Dermis blood vessel endothelial cell (primary cell): ENCODE measurements around the gene BCL2L1. TPM values are rescaled to one million over a fixed set of nuclear protein-coding genes. Genes with fewer than 3 reads are reported as not detected.

Source experiments
- DNase-seq: peaks from one replicate; pipeline ENCODE4 v3.0.0; 2010
- total RNA-seq: library from RNA; depleted of rRNA; stranded (reverse); fragments of >200 nt; gene quantifications from 2 replicates; pipeline ENCODE4 v1.2.3, GENCODE V29; 2014

The BCL2L1 gene
- total RNA-seq, 1 donor from 2014 or later = 46.1 TPM

DNA sequence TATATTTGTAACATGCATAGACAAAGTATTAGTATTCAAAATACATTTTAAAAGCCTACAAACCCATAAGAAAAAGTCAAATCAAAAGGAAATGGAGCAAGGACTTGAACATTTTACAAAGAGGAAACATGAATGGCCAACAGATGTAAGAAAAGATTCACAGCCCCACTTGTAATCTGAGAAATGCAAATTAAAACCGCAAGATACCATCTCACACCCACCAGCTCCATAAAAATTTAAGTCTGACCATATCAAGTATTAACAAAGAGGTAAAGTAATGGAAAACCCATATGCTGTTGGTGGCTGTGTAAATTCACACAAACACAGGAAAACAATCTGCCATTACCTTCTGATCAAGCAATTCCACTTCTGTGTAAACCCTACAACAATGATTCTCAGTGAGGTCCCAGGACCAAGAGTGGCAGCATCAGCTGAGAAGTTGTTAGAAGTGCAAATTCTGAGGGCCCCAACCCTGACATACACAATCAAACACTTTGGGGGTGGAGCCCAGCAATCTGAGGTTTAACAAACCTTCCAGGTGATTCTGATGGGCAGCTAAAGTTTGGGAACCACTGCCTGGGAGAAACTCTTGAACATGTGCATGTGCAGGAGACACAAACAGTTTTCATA lies 30.9 kb downstream of the BCL2L1 start:
- no peak for DNase-seq

DNA sequence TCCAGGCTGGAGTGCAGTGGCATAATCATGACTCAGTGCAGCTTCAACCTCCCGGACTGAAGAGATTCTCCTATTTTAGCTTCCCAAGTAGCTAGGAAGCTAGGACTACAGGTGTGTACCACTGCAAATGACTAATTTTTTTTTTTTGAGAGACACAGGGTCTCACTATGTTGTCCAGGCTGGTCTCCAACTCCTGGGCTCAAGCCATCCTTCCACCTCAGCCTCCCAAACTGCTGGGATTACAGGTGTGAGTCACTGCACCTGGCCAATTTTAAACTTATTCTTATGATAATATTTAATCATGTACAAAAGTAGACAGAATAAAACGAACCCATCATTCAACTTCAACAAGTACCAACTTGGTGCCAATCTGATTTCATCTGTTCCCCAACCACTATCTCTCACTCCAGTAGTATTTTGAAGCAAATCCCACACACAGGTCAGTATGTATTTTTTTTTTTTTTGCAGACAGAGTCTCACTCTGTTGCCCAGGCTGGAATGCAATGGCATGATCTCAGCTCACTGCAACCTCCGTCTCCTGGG lies 32.5 kb downstream of the BCL2L1 start:
- no peak for DNase-seq

- no peak for DNase-seq
Measured at GRCh38 chr20:31689141-31689540, 33.5 kb downstream of the BCL2L1 start.

GRCh38 chr20:31687777-31688176 lies 34.9 kb downstream of the BCL2L1 start:
- no peak for DNase-seq

DNA sequence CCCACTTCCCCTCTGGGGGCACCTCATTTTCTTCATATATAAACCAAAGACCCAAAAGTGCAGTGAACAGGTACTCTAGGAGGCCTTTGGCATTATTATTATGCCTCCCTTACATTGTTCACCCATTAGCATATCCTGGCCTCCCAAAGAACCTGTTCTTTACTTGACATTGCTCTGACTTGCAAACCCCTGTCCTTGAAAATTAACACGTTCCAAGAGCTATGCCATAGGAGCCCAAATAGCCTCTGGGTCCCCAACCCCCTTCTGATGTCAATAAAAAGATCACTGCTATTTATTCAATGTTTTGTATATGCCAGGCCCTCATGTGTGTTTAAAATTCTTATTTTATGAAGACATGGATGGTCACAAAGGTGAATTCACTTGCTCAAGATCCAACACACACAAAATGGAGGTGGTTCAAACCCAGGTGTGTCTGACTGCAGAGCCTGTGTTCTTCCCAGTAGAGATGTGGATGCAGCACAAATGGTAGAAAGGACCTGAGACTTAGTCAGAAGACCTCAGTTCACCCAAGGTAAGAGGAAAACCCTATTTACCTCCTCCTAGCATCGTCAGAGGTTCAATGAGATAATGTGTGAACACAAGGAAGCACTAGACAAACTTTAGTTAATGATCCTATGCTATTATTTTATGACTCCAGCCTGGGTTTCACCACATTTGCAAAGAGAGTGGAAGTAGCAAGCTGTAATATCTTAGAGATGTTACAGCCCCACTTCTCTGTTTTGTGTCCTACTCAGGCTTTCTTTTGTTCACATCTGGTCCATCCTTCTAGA lies 36.6 kb downstream of the BCL2L1 start:
- DNase-seq = no peak

GRCh38 chr20:31684153-31685015 lies 38.3 kb downstream of the BCL2L1 start:
- peak; percentile 45 for DNase-seq

DNA sequence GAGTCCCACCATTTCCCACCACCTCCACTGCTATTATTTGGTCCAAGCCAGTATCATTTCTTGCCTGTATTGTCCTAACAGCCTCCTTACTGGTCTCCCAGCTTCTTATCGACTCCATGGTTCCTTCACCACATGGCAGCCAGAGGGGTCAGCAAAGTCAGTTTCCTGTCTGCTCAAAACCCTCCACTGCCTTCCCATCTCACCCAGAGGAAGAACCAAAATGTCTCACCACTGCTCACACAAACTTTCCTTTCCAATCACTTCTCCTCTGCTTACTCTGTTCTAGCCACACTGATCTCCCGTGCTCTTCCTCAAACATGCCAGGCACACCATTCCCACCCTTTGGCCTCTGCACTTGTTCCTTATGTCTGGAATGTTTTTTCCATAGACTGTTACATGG lies 39.7 kb downstream of the BCL2L1 start:
- no peak for DNase-seq

DNA sequence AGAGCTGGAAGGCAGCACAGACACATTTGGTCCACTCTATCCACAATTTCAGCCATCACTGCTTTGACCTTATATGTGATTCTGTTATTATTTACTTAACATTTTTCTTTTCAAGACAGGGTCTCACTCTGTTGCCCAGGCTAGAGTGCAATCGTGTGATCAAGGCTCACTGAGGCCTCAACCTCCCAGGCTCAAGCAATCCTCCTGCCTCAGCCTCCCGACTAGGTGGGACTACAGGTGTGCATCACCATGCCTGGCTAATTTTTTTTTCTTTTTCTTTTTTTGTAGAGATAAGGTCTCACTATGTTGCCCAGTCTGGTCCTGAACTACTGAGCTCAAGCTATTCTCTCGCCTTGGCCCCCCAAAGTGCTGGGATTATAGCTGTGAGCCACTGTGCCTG lies 40.3 kb downstream of the BCL2L1 start:
- DNase-seq = no peak

DNA sequence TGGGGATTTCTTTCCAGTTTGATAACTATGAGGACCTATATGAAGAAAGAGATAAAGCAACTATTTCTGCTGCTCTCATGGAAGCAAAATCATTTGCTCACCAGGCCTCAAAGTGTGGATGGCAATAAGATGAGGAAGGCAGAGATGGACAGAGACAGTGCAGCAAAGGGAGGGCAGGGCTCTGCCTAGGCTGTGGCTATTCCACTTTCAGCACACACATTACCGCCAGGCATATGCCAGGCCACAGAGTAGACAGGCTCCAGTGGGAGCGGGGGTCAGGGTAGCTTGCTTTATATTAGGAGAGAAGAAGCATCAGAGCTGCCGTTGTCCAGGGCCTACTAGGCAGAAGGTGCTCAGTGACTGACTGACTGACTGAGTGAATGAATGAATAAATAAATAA lies 40.9 kb downstream of the BCL2L1 start:
- no peak for DNase-seq

DNA sequence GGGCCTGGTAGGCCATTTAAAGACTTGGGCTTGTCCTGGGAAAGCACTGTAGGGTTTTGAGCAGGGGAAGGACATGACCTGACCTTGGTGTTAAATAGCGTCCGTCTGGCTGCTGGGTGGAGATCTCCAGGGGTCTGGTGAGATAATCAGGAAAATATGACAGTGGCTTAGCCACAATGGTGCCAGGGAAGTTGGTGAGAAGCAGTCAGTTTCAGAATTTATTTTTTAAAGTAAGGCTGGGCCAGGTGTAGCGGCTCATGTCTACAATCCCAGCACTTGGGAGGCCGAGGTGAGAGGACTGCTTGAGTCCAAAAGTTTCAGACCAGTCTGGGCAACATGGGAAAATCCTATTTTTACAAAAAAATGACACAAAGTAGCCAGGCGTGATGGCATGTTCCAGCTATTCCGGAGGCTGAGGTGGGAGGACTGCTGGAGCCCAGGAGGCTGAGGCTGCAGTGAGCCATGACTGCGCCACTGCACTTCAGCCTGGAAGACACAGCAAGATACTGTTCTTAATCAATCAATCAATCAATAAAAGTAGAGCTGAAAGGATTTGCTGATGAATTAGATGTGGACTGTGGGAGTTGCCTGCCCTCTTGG lies 41.4 kb downstream of the BCL2L1 start:
- no peak for DNase-seq

GRCh38 chr20:31680286-31681127 lies 42.2 kb downstream of the BCL2L1 start:
- no peak for DNase-seq

DNA sequence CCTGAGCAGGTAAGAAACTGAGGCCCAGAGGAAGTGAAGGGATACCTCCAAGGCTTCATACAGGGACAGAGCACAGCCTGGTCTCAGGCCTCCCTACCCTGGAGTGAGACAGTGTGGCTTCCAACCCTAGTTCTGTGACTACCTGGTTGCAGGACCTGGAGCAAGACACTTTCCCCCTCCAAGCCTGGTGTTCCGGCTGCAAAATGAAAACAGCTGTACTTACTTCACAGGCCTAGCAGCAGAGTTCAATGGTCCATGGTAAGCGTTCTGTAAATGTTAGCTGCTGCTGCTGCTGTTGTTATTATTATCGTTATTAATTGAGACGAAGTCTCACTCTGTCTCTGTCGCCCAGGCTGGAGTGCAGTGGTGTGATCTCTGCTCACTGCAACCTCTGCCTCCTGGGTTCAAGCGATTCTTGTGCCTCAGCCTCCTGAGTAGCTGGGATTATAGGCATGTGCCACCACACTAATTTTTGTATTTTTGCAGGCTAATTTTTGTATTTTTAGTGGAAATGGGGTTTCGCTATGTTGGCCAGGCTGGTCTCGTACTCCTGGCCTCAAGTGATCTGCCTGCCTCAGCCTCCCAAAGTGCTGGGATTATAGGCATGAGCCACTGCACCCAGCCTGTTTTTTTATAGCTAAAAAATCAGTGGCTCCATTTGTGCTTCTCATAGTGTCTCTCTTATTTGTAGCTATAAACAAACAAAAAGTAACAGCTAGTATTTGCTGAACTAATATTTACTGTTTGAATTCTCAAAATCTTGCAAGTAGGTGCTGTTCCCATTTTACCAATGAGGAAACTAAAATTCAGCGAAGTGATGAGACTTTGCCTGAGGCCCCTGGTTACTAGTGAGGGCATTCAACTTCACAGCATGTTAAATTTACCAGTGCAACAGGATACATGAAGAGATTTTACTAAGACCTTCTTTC lies 43.0 kb downstream of the BCL2L1 start:
- no peak for DNase-seq

DNA sequence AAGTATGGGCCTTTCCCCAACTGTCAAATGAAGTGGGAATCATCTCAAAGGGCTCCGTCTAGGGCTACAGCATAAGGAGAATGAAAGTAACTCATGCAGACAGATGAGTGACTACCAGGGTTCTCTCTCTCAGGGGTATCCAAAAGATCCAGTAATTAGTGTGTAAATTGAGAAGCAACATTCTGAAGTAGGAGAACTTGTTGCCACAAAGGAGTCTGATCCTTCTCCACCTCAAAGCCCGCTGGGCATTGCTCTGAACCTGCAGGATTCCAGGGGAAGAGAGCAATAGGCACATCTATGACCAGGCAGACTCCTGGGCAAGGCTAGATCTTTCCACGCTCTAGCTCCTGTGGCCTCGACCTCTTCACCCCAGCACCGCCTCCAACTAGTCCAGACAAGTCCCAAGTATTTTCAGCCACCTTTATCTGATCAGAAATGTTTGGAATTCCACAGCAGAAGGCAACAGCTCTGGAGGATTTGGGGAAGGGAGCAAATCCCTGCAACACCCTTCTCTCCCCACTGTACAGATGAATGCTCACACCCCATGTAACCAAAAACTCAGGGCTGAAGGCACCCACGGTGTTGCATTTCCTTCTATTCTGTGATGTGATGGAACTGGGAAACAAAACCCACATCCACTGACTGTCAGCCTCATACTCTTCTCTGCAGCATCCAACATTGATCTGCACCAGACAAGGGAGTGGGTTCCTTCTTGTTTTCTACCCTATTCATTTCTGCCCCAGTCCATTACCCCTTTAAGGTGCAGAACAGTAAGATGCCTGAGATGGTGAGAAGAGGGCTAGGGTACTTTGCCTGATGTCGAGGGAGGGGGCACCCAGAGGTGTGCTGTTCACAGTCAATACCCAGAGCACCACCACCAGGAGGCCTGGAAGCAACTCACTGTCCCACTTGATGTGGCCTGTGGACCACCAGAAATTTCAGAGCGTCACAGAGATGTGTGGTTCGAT lies 44.0 kb downstream of the BCL2L1 start:
- no peak for DNase-seq

GRCh38 chr20:31677553-31678260 lies 45.0 kb downstream of the BCL2L1 start:
- no peak for DNase-seq

DNA sequence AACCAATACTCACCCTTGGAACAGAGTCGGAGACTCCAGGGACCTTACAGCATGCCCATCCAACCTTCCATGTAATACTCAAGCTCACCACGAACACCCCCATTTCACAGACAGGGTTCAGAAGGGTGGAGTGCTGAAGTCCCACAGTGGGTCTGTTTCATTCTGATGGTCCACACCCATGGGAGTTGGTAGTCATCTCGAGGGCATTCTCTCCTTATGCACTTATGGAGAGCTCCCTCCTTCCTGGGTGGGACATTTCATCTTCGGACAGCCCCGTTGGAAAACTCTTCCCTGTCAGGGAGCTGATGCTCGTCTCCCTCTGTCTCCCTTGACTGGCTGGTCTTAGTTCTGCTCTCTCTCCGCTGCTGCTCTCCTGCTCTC lies 46.1 kb downstream of the BCL2L1 start:
- DNase-seq = no peak

DNA sequence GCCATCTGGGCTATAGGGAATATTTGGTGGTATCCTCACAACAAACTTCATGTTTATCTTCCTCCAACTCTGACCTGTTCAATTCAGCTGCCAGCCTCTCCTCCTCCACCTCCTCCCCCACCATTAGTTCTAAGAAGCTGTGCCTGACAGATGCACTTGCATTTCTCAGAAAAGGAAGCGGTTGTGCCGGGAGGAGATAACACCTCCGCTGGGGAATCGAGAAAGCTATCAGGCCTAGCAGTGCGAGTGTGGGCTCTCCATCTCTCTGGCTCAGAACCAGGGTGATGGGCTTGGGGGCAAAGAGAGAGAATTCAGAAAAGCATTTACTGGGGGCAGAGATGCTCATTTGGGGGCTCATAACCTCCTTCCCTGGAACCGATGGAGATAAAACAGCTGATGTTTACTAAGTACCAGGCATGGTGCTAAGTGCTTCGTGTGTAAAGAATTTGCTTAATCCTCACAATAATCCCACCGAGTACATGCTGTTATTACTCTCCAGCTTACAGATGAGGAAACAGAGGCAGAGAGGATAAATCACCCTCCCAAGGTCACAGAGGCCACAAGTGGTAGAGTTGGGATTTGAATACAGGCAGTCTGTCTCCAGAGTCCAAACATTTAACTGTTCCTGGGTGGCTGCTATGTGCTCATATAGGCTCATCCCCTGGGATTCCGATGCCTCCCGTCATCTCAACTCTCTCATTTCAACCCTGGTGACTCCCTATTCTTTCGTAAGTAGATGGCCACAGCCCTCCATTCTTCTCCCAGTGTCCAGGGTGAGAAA lies 46.6 kb downstream of the BCL2L1 start:
- DNase-seq = peak; percentile 62

- peak; percentile 92 for DNase-seq
Measured at GRCh38 chr20:31674895-31675827, 47.5 kb downstream of the BCL2L1 start.
